ENCODE results near the gene PLEKHA6. TPM values are rescaled to one million over a fixed set of nuclear protein-coding genes. Genes with fewer than 3 reads are reported as not detected.

The PLEKHA6 gene
- total and polyA plus RNA-seq, 8 donors, result 9.5 to 23.8 (median 15.0) TPM

DNA sequence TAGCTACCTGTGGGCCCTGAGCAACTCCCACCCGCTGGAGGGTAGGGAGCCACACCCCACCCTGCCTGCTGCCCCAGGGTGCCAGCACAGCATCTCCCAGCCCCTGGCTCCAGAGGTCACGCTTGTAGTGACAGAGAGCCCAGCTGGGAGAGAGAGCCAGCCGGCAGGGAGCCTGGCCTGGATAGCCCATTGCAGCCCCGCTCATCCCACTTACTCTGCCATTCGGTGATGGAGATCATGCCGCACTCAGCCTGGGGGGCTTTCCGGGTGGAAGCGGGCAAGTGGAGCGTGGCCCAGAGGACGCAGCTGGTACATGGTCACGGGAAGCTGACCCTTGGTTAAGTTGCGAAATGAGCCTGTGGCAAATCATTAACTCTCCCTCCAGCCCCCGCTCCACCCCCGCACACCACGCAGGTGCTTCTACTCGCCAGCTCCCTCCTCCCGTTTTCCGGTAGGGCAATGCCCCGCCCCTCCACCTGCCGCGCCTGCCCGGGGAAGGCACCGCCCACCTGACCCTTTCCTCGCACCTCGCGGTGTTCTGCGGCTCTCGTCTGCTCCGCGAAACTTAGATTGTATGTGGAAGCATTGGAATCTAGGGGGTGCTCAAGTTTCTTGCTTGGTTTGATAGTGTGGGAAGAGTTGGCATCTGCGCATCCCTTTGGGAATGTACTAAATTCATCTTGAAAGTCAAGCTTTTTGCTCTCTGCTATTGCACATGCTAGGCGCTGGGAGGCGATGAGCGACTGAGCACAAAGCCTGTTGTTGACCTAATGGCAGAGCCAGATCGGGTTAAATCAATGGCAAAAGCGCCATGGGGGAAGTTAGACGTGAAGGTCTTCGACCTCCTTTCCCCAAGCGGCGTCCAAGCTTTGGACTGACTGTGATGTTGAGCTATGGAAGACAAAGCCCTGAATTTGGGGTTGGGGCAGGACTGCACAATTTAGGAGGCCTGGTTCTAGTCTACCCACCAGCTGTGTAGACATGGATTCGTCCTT, 145.8 kb downstream of the PLEKHA6 start, which contains the start of gene GOLT1A:
GOLT1A (minus strand) TSS at position 321 of the 995 bp plus-strand sequence; CDS start at position 239, 82 bp downstream.
- H3K4me1 ChIP-seq, result no peaks in the 10 kb centered on the region
- WGBS, 2 donors, result 12 to 14% methylated on average over 35 to 41 of the region's 41 CpGs
- no peaks in the 10 kb centered on the region for H3K9me3 ChIP-seq
- DNase-seq (peak; percentile 91 to 97 (median 95)), FAIRE-seq (no peak), ATAC-seq (peak; percentile 98 to 99 (median 98))
- intact Hi-C loops (cut with DNase I), result no loop called here
- no peaks in the 10 kb centered on the region for H3K27me3 ChIP-seq
- TF ChIP-seq, protein P1, sequence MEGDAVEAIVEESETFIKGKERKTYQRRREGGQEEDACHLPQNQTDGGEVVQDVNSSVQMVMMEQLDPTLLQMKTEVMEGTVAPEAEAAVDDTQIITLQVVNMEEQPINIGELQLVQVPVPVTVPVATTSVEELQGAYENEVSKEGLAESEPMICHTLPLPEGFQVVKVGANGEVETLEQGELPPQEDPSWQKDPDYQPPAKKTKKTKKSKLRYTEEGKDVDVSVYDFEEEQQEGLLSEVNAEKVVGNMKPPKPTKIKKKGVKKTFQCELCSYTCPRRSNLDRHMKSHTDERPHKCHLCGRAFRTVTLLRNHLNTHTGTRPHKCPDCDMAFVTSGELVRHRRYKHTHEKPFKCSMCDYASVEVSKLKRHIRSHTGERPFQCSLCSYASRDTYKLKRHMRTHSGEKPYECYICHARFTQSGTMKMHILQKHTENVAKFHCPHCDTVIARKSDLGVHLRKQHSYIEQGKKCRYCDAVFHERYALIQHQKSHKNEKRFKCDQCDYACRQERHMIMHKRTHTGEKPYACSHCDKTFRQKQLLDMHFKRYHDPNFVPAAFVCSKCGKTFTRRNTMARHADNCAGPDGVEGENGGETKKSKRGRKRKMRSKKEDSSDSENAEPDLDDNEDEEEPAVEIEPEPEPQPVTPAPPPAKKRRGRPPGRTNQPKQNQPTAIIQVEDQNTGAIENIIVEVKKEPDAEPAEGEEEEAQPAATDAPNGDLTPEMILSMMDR (IDR thresholded peaks at IDR 0.05), result peak in 3 of 4 donors; percentile 22 to 50 (median 28)
- H3K27ac ChIP-seq, result peak within 1 kb of the TSS in 3 of 4 donors; percentile 24 to 72 (median 71)
- H3K36me3 ChIP-seq, result no peaks in the 10 kb centered on the region
- peak within 1 kb of the TSS; percentile 21 to 56 (median 36) for H3K4me3 ChIP-seq

DNA sequence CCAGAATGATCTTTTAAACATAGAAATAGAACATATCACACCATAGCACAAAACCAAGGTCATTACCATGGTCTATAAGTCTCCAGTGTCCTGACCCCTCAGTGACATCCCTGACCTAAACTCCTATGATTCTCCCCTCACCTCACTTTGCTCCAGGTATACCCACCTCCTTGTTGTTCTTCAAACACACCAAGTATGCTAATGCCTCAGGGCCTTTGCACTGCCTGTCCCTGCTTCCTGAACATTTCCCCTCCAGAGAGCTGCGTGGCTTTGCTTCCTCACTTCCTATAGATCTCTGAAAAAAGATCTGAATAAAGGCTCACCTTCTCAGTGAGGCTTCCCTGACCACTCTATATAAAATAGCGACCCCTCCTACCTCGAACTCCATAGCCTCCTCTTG, 147.0 kb downstream of the PLEKHA6 start:
- DNase-seq, result no peak
- no peak for ATAC-seq
- Histone ChIP-seq H3K4me1 (no peaks in the 10 kb centered on the region), H3K9me3 (no peaks in the 10 kb centered on the region), H3K36me3 (no peaks in the 10 kb centered on the region), H3K27ac (no peak overlapping the region), H3K4me3 (no peak overlapping the region), H3K27me3 (no peaks in the 10 kb centered on the region)
- TF ChIP-seq, protein P1 (IDR thresholded peaks at IDR 0.05), result no peak
- no peak for FAIRE-seq
- intact Hi-C loops (cut with DNase I), result no loop called here
- 94 to 96% methylated on average over 3 of the region's 3 CpGs for WGBS, 2 donors

DNA sequence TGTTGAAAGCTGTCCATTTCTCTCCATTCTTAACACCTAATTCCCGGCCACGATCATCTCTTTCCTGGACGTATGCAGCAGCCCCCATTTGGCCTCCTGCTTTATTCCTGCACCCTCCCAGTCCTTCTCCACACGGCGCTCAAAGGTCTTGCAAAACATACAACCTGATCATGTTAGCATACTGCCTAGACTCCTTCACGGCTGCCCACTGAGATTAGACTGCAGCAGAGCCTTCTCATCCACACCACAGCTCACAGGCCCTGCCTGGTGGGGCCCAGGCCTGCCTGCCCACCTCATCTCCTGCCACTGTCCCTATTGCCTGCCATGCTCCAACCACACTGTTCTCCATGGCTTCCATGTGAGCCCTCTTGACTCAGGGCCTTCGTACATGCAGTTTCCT, 148.7 kb downstream of the PLEKHA6 start:
- TF ChIP-seq, protein P1 (IDR thresholded peaks at IDR 0.05), result no peak
- WGBS, 2 donors, result 87 to 89% methylated on average over 7 of the region's 7 CpGs
- DNase-seq (no peak), ATAC-seq (no peak), FAIRE-seq (no peak)
- Histone ChIP-seq H3K4me1 (no peaks in the 10 kb centered on the region), H3K9me3 (no peaks in the 10 kb centered on the region), H3K4me3 (no peak overlapping the region), H3K36me3 (no peaks in the 10 kb centered on the region), H3K27me3 (no peaks in the 10 kb centered on the region), H3K27ac (no peak overlapping the region)
- intact Hi-C loops (cut with DNase I), result no loop called here

DNA sequence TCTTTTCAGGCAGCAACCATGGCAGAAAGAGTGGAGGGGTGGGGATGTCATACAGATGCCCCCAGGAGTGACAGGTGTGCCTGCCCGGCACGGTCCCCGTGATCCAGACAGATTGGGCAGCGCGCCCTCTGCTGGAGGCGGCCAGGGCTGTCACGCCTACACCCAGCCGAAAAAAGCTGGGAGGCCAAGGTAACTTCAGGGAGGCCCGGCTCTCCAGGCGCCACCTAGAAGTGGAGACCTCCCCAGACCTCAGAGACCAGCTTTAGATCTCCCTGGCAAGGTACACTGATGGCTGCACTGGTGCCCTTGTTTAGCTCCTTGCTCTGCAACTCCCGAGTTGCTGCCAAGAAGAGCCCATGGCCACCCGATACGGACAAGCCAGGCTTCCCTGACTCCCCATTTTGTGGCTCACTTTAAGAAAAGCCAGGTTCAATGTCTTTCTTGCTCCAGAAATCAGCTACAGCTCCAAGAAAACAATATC, 152.6 kb downstream of the PLEKHA6 start:
- WGBS, 2 donors, result 17 to 18% methylated on average over 13 of the region's 13 CpGs
- FAIRE-seq, result no peak
- intact Hi-C loops (cut with DNase I), result loop anchor here in 1 of 3 donors (5.0 kb wide), 1 partner anchor 45 kb away; no protein-coding TSS in a partner anchor

More for the DNA sequence above, 152.6 kb downstream of the PLEKHA6 start:
- Histone ChIP-seq H3K27ac (no peak overlapping the region), H3K36me3 (no peaks in the 10 kb centered on the region), H3K4me1 (no peaks in the 10 kb centered on the region), H3K27me3 (no peaks in the 10 kb centered on the region), H3K9me3 (no peaks in the 10 kb centered on the region), H3K4me3 (no peak overlapping the region)
- TF ChIP-seq, protein P1 (IDR thresholded peaks at IDR 0.05), result peak; percentile 73 to 93 (median 88)
- ATAC-seq (peak; percentile 92 to 99 (median 96)), DNase-seq (peak; percentile 54 to 95 (median 76))
